HepG2 (cell line): ENCODE measurements around the gene HDGF. TPM values are rescaled to one million over a fixed set of nuclear protein-coding genes. Genes with fewer than 3 reads are reported as not detected.

Experiments used
- GTF2F1 ChIP-seq: fragments of 150-350 bp; IDR thresholded peaks from 2 replicates; pipeline ENCODE4 v1.6.1; 2014; ENCODE audit warnings: low read length
- RFX3 ChIP-seq: IDR thresholded peaks from 2 replicates; pipeline ENCODE4 v1.6.1; 2016; ENCODE audit warnings: missing biosample characterization, missing genetic modification reagents
- RFXANK ChIP-seq: IDR thresholded peaks from 2 replicates; pipeline ENCODE4 v1.6.1; 2016
- RXRB ChIP-seq: IDR thresholded peaks from 2 replicates; pipeline ENCODE4 v1.6.1; 2016; ENCODE audit warnings: borderline replicate concordance, missing genetic modification reagents, missing compliant biosample characterization
- SUZ12 ChIP-seq: fragments of 150-350 bp; IDR thresholded peaks from 2 replicates; pipeline ENCODE4 v1.6.1; 2014; ENCODE audit warnings: low read depth, low read length
- ZNF138 ChIP-seq: sonication (generic); formaldehyde crosslinking; IDR thresholded peaks from 2 replicates; pipeline ENCODE4 v1.5.0; 2020; ENCODE audit warnings: mild to moderate bottlenecking, low read depth, missing genetic modification reagents
- ZNF326 ChIP-seq: sonication (generic); formaldehyde crosslinking; IDR thresholded peaks from 2 replicates; pipeline ENCODE4 v1.4.0; 2020; ENCODE audit warnings: missing genetic modification reagents, borderline replicate concordance
- ZNF335 ChIP-seq: sonication (generic); formaldehyde crosslinking; IDR thresholded peaks from 2 replicates; pipeline ENCODE4 v1.4.0; 2020; ENCODE audit warnings: missing genetic modification reagents
- ZNF83 ChIP-seq: sonication (generic); formaldehyde crosslinking; IDR thresholded peaks from 2 replicates; pipeline ENCODE4 v1.4.0; 2020; ENCODE audit warnings: missing genetic modification reagents, mild to moderate bottlenecking, borderline replicate concordance
- polyA plus RNA-seq, 8 experiments: library from polyadenylated mRNA; depleted of rRNA in 3 of 8; stranded (reverse) in 7 of 8; unstranded in 1 of 8; fragments of >200 nt; fragmentation: Illumina TruSeq in 4 of 8; extraction: Trizol in 4 of 8; gene quantifications; 2 replicates each; pipeline versions ENCODE4 v1.2.1 to v1.2.3, GENCODE V29; 2011 to 2016; ENCODE audit warnings: low read depth in 4 of 8, missing spikeins in 1 of 8, mixed read lengths in 1 of 8; ENCODE audit not compliant: insufficient read depth in 1 of 8
- total RNA-seq, 5 experiments: library from RNA; depleted of rRNA; stranded (reverse); fragments of >200 nt; fragmentation: Illumina TruSeq; extraction: Trizol; gene quantifications; 2 replicates each; pipeline ENCODE4 v1.2.3, GENCODE V29; 2016; ENCODE audit warnings: low read depth in 1 of 5
- TF ChIP-seq, protein P1 (sequence below): sonication (generic); formaldehyde crosslinking; IDR thresholded peaks from 2 replicates; pipeline ENCODE4 v1.5.1; 2020; ENCODE audit warnings: missing genetic modification reagents, mild to moderate bottlenecking, borderline replicate concordance
- TF ChIP-seq, protein P2 (sequence below): IDR thresholded peaks from 2 replicates; pipeline ENCODE4 v1.6.1; 2016; ENCODE audit warnings: low read depth, control low read depth
- TF ChIP-seq, protein P3 (sequence below): sonication (generic); IDR thresholded peaks from 2 replicates; pipeline ENCODE4 v1.6.1; 2016; ENCODE audit warnings: low read depth, borderline replicate concordance

Gene HDGF
- total and polyA plus RNA-seq, 2 of the 13 experiments (the other 11 are each of a cell fraction or from before 2014, with no cell fraction given), result 156 to 196 TPM

DNA sequence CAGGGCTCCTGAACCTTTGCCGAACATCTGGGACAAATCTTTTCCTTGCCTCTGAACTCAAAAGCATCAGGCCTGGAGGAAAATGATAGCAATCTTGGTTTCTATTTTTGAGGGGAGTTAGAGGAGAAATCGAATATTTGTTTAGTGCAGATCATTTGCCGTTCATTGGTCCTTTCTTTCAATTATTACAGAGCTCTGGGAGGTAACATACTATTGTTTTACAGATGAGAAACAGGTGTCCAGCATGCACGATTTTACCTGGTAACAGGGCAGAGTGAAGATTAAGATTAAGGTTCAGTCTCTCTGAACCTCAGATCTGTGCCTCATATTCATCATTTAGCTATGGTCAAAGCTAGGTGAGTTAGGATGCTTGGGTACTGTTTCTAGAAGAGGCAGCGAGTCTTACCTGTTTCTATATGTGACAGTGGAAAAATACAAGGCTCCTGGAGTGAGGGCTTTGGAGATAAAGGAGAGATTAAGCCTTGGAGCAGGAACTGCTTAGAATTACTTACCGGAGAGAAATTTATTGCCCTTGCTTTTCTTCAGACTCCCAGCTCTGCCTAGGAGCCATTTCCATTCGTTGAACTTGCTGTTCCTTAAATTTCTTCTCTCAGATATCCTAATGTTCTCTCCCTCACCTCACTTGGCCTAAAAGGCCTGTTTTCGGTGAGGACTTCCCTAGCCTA, 17.3 kb upstream of the HDGF start (continued):
- TF ChIP-seq ZNF326 (CRISPR knock-in tag), result no peak
- TF ChIP-seq, protein P1, sequence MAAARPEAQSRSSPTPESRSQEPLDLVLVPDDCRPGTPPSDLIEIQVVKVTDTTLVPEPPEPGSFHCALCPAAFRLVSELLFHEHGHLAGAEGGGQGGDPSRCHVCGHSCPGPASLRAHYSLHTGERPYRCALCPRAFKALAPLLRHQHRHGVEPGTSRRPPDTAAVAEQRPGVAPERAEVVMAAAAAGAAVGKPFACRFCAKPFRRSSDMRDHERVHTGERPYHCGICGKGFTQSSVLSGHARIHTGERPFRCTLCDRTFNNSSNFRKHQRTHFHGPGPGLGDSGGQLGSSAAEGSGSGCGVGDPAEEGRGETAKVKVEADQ (CRISPR knock-in tag), result no peak
- no peak for TF ChIP-seq RFXANK
- TF ChIP-seq, protein P2, sequence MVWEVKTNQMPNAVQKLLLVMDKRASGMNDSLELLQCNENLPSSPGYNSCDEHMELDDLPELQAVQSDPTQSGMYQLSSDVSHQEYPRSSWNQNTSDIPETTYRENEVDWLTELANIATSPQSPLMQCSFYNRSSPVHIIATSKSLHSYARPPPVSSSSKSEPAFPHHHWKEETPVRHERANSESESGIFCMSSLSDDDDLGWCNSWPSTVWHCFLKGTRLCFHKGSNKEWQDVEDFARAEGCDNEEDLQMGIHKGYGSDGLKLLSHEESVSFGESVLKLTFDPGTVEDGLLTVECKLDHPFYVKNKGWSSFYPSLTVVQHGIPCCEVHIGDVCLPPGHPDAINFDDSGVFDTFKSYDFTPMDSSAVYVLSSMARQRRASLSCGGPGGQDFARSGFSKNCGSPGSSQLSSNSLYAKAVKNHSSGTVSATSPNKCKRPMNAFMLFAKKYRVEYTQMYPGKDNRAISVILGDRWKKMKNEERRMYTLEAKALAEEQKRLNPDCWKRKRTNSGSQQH (CRISPR knock-in tag), result no peak
- TF ChIP-seq ZNF83 (CRISPR knock-in tag), result no peak
- TF ChIP-seq, protein P3, sequence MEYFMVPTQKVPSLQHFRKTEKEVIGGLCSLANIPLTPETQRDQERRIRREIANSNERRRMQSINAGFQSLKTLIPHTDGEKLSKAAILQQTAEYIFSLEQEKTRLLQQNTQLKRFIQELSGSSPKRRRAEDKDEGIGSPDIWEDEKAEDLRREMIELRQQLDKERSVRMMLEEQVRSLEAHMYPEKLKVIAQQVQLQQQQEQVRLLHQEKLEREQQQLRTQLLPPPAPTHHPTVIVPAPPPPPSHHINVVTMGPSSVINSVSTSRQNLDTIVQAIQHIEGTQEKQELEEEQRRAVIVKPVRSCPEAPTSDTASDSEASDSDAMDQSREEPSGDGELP, result no peak
- no peak for TF ChIP-seq ZNF335 (CRISPR knock-in tag)
- TF ChIP-seq GTF2F1, result no peak
- TF ChIP-seq SUZ12, result no peak
- no peak for TF ChIP-seq ZNF138 (CRISPR knock-in tag)
- TF ChIP-seq RFX3 (CRISPR knock-in tag), result no peak
- TF ChIP-seq RXRB, result no peak
- TF ChIP-seq, all 625 proteins: peak for 0
